AG04449 (cell line): Measurements from ENCODE around the gene LOXL3.
A peak's percentile ranks its signal among the peaks of the same experiment; 100 is the strongest.

Source experiments
- CTCF ChIA-PET: fragments of 350-600 bp; formaldehyde crosslinking; extraction: SDS; loops from one replicate; lab custom pipeline; 2021; ENCODE audit warnings: antibody characterized with exemption; lab: Yijun Ruan, JAX
- POLR2A ChIA-PET: fragments of 400-600, 350-600 bp; formaldehyde crosslinking; extraction: SDS; loops from one replicate; lab custom pipeline; 2020; ENCODE audit warnings: antibody characterized with exemption, inconsistent platforms; lab: Yijun Ruan, JAX
- DNase-seq: peaks from one replicate; pipeline ENCODE4 v3.0.0-alpha.2; 2010; ENCODE audit warnings: low read depth, low spot score
- H3K4me3 ChIP-seq: 2 replicates; pipeline ENCODE4 v1.5.1; 2011; ENCODE audit warnings: low read depth, mild to moderate bottlenecking, control low read depth, low read length
- TF ChIP-seq, protein P1 (sequence below): IDR thresholded peaks from one replicate; pipeline ENCODE4 v1.5.1; 2011; ENCODE audit warnings: mild to moderate bottlenecking, moderate library complexity, low read length, control low read depth, inconsistent platforms; ENCODE audit not compliant: insufficient read depth; ENCODE audit errors: missing control alignments

The LOXL3 gene

DNA sequence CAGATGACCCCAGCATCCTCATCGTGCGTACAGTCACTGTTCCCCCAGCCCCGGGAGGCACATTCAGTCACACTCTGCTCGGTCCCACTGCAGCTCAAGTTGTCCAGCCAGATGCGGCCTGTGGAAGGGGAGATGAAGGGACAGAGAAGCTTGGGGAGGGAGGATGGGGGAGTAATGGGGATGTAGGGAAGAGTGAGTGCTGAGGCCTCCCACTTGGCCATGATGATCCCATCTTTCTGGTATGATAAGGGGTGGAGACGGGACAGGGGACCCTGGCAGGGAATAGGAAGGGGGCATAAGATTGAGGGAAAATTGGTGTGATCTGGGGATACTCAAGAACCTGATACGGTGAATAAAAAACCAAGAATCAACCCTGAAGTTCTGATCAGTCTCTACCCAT is 3.5 kb downstream of the LOXL3 start:
- TF ChIP-seq, protein P1, sequence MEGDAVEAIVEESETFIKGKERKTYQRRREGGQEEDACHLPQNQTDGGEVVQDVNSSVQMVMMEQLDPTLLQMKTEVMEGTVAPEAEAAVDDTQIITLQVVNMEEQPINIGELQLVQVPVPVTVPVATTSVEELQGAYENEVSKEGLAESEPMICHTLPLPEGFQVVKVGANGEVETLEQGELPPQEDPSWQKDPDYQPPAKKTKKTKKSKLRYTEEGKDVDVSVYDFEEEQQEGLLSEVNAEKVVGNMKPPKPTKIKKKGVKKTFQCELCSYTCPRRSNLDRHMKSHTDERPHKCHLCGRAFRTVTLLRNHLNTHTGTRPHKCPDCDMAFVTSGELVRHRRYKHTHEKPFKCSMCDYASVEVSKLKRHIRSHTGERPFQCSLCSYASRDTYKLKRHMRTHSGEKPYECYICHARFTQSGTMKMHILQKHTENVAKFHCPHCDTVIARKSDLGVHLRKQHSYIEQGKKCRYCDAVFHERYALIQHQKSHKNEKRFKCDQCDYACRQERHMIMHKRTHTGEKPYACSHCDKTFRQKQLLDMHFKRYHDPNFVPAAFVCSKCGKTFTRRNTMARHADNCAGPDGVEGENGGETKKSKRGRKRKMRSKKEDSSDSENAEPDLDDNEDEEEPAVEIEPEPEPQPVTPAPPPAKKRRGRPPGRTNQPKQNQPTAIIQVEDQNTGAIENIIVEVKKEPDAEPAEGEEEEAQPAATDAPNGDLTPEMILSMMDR: no peak
- ChIA-PET POLR2A (interaction anchor here (1.4 to 1.8 kb wide), 2 partner anchors 27 to 34 kb away, joined by 3 to 7 read pairs; no protein-coding TSS in a partner anchor), CTCF (interaction anchor here (0.8 to 4.9 kb wide), 5 partner anchors 17 to 66 kb away, joined by 3 to 43 read pairs (median 6); no protein-coding TSS in a partner anchor)
- DNase-seq: no peak
- peak overlapping the region; percentile 57 for H3K4me3 ChIP-seq

DNA sequence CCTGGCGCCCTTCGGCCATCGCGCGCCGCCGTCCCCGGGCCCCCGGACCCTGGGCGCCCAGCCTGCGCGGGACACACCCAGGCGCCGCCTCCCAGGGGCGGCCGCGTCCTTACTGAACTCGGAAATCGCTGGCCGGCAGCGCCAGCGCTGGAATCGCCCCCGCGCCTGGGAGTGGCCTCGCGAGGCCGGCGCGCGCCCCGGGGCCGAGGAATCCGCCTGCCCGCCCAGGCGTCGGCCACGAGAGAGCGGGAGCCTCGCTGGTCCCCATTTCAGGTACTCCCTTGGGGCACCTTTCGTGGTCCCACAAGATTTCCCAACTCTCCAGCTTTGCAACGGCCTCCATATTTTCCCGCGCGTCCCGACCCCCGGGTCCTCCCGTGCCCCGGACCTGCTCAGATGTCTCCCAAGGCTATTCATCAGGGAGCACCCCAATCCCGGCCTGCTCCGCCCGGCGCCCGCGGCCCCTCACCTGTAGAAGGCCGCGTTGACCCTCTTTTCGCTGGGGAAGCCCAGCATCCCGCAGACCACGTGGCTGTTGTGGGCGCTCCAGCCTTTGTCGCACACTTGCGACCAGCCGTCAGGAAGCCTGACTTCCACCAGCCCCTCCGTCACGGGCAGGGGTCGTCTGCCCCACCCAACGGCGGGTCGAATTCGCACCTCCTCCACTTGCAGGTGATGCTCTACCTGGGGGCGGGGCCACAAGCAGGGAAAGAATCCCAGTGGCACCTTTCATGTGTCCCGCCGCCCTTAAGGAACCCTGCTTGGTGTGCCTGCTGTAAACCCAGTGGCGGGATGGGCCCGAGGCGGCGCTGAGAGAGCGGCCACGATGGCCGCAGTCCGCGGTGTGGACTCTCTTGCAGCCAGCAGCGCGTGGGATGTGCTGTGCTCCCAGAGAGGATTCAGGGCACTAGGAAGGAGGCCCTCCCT is 4.6 kb downstream of the LOXL3 start:
- DNase-seq: no peak
- TF ChIP-seq, protein P1: no peak
- ChIA-PET CTCF (interaction anchor here (4.9 kb wide), 1 partner anchor 38 kb away, joined by 43 read pairs; no protein-coding TSS in a partner anchor), POLR2A (interaction anchor here (0.5 to 1.8 kb wide), 3 partner anchors 28 to 91 kb away, joined by 3 to 7 read pairs (median 3); partner anchors contain the start of gene WBP1)
- H3K4me3 ChIP-seq: peak overlapping the region; percentile 57

GRCh38 chr2:74548285-74548899 is 5.3 kb downstream of the LOXL3 start:
- peak overlapping the region; percentile 57 for H3K4me3 ChIP-seq
- DNase-seq: no peak
- TF ChIP-seq, protein P1: no peak
- POLR2A ChIA-PET: interaction anchor here (0.5 kb wide), 1 partner anchor 90 kb away, joined by 3 read pairs; the partner anchor contains the start of gene WBP1
- CTCF ChIA-PET: interaction anchor here (1.0 to 4.9 kb wide), 2 partner anchors 13 to 39 kb away, joined by 4 to 43 read pairs; no protein-coding TSS in a partner anchor

- no peak overlapping the region for H3K4me3 ChIP-seq
- ChIA-PET CTCF (interaction anchor here (1.1 to 1.9 kb wide), 4 partner anchors 12 to 43 kb away, joined by 4 to 7 read pairs (median 5); no protein-coding TSS in a partner anchor), POLR2A (interaction anchor here (0.7 kb wide), 1 partner anchor 38 kb away, joined by 3 read pairs; no protein-coding TSS in a partner anchor)
- no peak for DNase-seq
- TF ChIP-seq, protein P1: no peak
Observed at GRCh38 chr2:74546004-74546403, 7.7 kb downstream of the LOXL3 start.

DNA sequence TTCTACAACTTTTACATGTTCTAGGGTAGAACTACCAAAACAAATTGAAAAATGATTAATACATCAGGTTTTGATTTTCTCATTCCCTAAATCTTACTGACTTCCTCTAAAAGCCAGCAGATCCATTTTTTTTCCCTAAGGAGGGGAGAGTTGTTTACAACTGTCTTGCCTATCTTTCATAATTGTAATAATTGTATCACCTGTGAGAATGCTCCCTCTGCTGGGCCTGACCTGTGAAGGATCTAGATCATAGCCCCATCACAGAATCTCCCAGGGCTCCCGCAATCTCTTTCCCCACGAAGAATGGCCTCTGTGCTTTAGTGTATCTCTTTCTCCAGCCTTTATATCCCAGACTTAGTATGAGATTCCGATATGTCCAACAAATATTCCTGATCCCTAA is 9.1 kb downstream of the LOXL3 start:
- CTCF ChIA-PET: interaction anchor here (1.3 to 1.9 kb wide), 4 partner anchors 13 to 44 kb away, joined by 3 to 7 read pairs (median 5); no protein-coding TSS in a partner anchor
- TF ChIP-seq, protein P1: no peak
- POLR2A ChIA-PET: no interaction called here
- DNase-seq: no peak
- no peak overlapping the region for H3K4me3 ChIP-seq
